SKM-1 treated with dmso at 0.1 percent for 144 hours (cell line): ENCODE results near the gene ACHE.
"Not testable (repeated sequence)": the region's sequence is repeated elsewhere in the genome, so short reads cannot be mapped to it uniquely, and the experiment has no call there.

Source experiments
- DNase-seq: peaks from one replicate; lab custom pipeline; 2025; ENCODE audit not compliant: unreplicated experiment; lab: John Stamatoyannopoulos, UW

ACHE gene

DNA sequence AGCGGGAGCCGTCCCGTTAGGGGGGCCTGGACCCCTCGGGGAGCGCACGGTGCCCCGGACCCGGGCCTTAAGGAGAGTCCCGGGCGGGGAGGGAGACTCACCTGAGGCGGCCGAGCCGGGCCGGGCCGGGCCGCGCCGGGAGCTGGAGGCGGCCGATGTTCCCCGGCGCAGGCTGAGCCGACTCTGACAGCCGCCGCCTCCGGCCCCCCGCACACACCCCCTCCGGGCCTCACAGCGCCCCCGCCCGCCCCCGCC is at the start of gene ACHE:
ACHE (minus strand) TSS at position 188 of the 255 bp plus-strand sequence. CDS start 1,656 bp downstream, outside the sequence.
- DNase-seq = no peak

DNA sequence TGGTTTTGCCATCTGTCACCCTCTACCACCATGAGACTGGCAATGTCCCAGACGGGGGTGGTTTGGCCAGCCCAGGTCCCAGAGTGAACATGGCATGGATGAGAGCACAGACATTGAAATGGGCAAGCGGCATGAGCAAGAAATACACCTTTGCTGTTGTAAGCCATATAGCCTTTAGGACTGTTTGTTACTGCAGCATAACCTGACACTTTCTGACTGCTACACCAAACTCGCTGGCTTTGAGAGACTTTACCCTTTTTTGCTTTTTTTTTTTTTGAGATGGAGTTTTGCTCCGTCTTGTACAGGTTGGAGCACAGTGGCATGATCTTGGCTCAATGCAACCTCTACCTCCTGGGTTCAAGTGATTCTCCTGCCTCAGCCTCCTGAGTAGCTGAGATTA is 48.5 kb upstream of the ACHE start:
- no peak for DNase-seq

DNA sequence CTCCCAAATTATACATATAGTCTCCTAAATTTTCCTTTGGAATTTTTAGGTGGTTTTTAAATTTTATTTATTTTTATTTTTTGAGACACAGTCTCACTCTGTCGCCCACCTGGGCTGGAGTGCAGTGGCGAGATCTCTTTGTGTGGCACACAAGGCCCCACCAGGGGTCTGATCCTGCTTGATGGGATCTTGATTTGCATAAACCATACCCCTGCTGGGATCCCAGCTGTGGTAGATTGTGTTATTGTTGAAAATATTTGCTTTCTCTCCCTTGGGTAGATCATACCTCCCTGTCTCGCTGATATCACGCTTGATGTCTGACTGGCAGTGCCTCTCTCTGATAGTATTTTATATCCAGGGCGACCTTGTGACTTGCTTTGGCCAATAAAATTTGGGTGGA is 48.0 kb upstream of the ACHE start:
- no peak for DNase-seq

DNA sequence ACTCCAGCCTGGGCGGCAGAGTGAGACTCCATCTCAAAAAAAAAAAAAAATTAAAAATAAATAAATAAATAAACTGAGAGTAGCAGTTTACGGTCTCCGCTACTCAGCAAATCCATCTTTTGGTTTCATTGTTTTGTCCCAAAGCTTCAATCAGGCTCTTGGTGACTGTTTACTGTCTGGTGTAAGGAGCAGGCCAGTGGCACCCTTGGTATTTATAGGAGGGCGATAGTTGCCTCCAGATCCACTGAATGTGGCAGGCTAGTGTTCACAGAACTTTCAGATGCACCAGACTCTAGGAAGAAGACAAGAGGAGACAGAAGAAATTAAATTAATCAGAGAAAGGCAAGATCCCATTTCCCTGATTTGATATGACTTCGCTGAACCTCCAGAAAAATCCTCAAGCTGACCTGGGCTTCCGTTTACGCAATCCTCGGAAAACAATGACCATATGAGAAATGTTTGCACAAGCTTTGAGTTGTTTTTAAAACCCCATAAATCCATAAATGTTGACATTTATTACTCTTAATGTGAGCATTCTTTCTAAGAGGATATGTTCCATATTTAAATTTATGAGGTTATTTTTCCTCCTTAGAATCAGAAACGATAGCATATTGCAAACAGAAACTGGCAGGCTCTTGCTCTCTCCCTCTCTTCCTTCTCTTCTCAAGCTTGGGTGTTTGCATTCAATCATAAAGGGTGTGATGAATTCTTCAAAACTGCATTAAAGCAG is 46.5 kb upstream of the ACHE start:
- no peak for DNase-seq

GRCh38 chr7:100936167-100936566 is 40.5 kb upstream of the ACHE start:
- not testable (repeated sequence) for DNase-seq

DNA sequence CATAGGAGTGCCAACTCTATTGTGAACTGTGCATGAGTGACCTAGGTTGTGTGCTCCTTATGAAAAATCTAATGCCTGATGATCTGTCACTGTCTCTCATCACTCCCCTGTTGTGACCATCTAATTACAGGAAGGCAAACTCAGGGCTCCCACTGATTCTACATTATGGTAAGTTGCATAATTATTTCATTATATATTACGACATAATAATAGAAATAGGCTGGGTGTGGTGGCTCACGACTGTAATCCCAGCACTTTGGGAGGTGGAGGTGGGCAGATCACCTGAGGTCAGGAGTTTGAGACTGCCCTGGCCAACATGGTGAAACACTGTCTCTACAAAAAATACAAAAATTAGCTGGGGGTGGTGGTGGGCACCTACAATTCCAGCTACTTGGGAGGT is 39.7 kb upstream of the ACHE start:
- not testable (repeated sequence) for DNase-seq

GRCh38 chr7:100933734-100934133 is 38.0 kb upstream of the ACHE start:
- no peak for DNase-seq

GRCh38 chr7:100929808-100930174 is 34.1 kb upstream of the ACHE start:
- no peak for DNase-seq

DNA sequence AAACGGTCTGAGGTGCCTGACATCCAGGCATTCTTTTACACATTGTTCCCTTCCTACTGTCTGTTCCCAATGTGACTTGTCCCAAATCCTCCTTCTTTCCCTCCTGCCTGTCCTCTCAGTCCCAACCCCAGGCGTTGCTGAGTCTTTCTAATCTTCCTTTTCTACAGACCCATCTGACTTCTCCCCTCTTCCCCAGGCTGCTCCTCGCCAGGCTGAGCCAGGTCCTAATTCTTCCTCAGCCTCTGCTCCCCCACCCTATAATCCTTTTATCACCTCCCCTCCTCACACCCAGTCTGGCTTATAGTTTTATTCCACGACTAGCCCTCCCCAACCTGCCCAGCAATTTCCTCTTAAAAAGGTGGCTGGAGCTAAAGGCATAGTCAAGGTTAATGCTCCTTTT is 27.9 kb upstream of the ACHE start:
- not testable (repeated sequence) for DNase-seq

GRCh38 chr7:100921039-100921438 is 25.4 kb upstream of the ACHE start:
- no peak for DNase-seq

DNA sequence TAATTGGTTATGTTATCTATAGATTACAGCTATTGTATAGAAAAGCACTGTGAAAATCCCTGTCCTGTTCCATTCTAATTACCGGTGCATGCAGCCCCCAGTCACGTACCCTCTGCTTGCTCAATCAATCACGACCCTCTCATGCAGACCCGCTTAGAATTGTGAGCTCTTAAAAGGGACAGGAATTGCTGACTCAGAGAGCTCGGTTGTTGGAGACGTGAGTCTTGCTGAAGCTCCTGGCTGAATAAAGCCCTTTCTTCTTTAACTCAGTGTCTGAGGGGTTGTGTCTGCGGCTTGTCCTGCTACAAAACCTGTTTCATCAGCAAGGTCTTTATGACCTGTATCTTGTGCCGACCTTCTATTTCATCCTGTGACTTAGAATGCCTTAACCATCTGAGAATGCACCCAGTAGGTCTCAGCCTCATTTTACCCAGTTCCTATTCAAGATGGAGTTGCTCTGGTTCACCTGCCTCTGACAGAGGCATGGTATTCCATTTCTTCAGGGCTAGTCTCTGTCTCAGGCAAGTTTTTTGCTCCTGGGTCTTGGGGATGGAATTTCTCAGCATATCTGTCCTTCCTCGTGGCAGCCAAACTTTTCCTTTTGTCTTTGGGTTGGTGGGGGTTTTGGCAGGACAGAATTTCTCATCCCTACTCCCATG is 24.2 kb upstream of the ACHE start:
- not testable (repeated sequence) for DNase-seq

DNA sequence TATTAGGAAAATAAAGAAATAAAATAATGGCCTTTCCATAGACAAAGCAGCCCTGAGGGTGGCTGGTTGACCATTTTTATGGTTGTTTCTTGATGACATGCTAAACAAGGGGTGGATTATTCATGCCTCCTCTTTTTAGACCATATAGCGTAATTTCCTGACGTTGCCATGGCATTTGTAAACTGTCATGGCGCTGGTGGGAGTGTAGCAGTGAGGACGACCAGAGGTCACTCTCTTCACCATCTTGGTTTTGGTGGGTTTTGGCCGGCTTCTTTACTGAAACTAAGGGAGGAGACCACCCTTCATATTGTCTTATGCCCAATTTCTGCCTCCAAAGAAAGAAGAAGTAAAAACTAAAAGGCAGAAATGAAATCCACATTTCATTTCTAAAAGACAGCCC is 23.6 kb upstream of the ACHE start:
- not testable (repeated sequence) for DNase-seq

- DNase-seq = no peak
Measured at GRCh38 chr7:100914879-100915447, 19.3 kb upstream of the ACHE start.

GRCh38 chr7:100914208-100914878 is 18.7 kb upstream of the ACHE start:
- DNase-seq = no peak

DNA sequence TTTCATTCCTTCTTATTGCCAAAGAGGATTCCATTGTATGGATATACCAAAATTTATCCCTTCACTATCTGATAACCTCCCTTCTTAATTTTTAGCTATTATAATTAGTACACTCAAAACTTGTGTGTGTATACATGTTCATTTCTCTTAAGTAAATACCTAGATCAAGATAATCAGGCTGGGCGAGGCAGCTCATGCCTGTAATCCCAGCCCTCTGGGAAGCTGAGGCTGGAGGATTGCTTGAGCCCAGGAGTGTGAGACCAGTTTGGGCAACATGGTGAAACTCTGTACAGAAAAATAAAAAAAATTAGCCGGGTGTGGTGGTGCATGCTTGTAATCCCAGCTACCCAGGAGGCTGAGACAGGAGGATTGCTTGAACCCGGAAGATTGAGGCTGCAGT is 15.8 kb upstream of the ACHE start:
- DNase-seq = no peak

DNA sequence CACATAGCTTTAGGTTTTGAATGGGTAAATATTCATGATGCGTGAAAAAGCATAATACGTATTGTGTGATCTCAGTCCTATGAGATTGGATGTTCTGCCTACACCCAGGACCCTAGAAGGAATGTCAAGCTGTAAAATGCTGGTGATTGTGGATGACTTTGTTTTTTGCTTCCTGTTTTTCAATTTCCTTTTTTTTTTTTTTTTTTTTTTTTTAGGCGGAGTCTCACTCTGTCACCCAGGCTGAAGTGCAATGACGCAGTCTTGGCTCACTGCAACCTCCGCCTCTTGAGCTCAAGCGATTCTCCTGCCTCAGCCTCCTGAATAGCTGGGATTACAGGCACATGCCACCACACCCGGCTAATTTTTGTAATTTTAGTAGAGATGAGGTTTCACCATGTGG is 14.8 kb upstream of the ACHE start:
- DNase-seq = peak; percentile 35

DNA sequence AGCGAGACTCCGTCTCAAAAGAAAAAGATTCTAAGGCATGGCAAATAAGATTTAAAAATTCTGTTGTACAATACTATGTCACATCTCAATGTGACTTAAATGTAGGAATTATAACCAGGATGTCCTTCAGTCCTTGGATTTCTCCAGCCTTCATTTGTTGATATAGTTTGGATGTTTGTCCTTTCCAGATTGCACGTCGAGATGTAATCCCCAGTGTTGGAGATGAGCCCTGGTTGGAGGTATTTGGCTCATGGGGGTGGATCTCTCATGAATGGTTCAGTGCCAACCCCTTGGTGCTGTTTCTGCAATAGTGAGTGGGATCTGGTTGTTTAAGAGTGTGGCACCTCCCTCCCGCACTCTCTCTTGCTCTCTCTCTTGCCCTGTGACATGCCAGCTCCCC is 12.8 kb upstream of the ACHE start:
- DNase-seq = no peak

- no peak for DNase-seq
Measured at GRCh38 chr7:100902638-100903037, 7.0 kb upstream of the ACHE start.

GRCh38 chr7:100901921-100902332 is 6.2 kb upstream of the ACHE start:
- no peak for DNase-seq

DNA sequence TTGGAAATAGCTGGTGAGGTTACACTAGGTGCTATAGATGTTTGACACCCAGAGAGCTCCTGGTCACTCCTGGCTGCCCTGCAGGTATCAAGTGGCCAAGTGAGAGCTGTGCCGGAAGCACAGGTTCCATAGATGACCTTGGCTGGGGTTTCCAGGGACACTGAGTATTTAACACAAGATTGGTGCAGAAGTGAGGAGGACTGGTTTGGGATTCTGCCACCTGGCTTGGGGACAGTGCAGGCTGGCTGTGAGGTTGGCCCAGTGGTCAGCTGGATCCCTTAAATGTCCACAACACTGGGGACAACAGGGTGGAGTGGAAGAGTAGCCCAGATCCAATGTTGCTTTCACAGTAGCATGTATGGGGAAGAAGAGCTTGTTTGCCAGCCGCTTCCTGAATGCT is 5.3 kb upstream of the ACHE start:
- DNase-seq = no peak

DNA sequence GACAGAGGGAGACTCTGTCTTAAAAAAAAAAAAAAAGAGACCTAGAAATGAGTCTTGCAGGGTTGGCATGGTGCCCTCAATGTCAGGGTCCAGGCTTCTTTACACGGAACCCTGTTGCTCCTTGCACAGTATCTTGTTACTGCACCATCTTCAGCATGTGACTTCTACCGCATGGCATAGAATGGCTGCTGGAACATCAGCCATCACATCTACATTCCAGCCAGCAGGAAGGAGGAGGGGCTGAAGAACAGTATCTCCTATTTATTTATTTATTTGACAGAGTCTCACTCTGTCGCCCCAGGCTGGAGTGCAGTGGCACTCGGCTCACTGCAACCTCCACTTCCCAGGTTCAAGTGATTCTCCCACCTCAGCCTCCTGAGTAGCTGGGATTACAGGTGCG is 3.7 kb upstream of the ACHE start:
- no peak for DNase-seq

DNA sequence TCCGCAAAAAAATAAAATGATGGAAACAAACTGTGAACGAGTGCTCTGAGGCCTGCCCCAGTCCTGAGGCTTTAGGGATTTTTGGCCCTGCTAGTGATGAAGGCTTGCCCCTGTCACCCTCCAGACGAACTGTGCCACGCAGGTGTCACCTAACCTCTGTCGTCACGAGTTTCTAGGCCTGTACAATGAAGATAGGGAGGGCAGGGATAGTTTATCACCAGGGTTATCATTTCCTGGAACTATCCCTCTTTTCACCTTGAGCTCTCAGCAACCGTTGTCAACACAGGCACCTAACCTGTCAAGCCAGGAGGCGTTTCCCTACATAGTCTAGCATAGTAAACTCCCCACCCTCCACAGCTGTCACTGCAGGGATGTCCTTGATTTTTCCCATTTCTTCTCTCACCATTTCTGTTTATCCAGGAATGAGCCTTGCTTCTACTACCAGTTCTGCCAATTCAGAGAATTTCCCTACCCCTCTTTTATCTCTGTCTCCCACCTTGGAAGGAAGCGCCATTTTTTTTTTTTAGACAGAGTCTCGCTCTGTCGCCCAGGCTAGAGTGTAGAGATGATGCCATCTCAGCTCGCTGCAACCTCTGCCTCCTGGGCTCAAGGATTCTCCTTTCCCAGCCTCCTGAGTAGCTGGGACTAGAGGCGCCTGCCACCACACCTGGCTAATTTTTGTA is 2.2 kb upstream of the ACHE start:
- DNase-seq = no peak
